ENCODE results near the gene TEX22. TPM values are rescaled to one million over a fixed set of nuclear protein-coding genes. Genes with fewer than 3 reads are reported as not detected.

Gene TEX22
- polyA plus RNA-seq, 1 experiment, result 0.17 TPM

DNA sequence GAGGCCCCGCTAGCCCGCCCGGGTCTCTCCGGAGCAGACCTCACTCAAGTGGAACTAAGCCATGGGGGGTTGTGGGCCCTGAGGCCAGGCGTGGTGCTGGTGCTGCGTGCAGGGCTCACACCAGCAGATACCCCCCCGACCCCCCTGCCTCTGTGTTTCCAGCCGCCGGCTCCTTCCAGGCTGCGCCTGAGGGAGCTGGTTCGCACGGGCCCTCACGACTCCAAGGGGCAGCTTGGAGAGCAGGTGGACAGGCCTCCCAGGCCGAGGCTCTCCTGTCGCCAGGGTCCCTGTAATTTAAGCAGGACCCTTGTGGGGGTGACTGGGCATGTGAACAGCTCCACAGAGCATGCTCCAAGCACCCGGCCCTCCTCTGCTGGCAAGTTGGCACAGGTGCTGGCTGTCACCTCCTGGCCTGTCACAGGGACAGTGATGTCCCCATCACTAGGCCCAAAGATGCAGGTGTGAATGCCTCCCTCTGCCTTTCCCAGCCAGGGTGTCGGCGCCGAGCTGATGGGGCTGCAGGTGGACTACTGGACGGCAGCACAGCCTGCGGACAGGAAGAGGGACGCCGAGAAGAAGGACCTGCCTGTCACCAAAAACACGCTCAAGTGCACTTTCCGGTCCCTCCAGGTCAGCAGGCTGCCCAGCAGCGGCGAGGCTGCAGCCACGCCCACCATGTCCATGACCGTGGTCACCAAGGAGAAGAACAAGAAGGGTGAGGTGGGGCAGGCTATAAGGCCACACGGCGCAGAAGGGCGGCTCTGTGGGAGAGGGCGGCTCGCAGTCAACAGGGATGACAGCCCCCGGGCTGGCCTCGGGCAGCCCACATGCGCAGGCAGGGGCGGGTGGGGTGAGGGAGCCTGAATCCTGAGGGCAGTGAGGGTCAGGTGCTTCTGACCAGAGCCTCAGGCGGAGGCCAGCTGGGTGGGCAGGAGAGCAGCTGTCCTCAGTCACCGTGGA lies 5.9 kb upstream of the TEX22 start:
- Histone ChIP-seq H3K27me3 (ENCODE audit: control insufficient read depth, insufficient read depth, low read length) (no peaks in the 10 kb centered on the region), H3K36me3 (ENCODE audit: control insufficient read depth, insufficient read depth, low read length) (peaks cover 7% of the 10 kb centered on the region; the same call in 1 of the 2 replicates), H3K4me3 (ENCODE audit: low read depth, low read length) (no peak overlapping the region)
- ChIA-PET CTCF (no interaction called here), POLR2A (no interaction called here)
- TF ChIP-seq, protein P1, sequence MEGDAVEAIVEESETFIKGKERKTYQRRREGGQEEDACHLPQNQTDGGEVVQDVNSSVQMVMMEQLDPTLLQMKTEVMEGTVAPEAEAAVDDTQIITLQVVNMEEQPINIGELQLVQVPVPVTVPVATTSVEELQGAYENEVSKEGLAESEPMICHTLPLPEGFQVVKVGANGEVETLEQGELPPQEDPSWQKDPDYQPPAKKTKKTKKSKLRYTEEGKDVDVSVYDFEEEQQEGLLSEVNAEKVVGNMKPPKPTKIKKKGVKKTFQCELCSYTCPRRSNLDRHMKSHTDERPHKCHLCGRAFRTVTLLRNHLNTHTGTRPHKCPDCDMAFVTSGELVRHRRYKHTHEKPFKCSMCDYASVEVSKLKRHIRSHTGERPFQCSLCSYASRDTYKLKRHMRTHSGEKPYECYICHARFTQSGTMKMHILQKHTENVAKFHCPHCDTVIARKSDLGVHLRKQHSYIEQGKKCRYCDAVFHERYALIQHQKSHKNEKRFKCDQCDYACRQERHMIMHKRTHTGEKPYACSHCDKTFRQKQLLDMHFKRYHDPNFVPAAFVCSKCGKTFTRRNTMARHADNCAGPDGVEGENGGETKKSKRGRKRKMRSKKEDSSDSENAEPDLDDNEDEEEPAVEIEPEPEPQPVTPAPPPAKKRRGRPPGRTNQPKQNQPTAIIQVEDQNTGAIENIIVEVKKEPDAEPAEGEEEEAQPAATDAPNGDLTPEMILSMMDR (IDR thresholded peaks at IDR 0.05; ENCODE audit: insufficient read depth, low read depth, low read length), result no peak
- DNase-seq (ENCODE audit: low read depth), result no peak

- Histone ChIP-seq H3K27me3 (ENCODE audit: control insufficient read depth, insufficient read depth, low read length) (no peaks in the 10 kb centered on the region), H3K36me3 (ENCODE audit: control insufficient read depth, insufficient read depth, low read length) (peaks cover 4% of the 10 kb centered on the region; the same call in 1 of the 2 replicates), H3K4me3 (ENCODE audit: low read depth, low read length) (no peak overlapping the region)
- POLR2A ChIA-PET, result no interaction called here
- CTCF ChIA-PET, result no interaction called here
- DNase-seq (ENCODE audit: low read depth), result no peak
- TF ChIP-seq, protein P1 (IDR thresholded peaks at IDR 0.05; ENCODE audit: insufficient read depth, low read depth, low read length), result no peak
Observed at GRCh38 chr14:105393151-105393550, 5.2 kb upstream of the TEX22 start.

- ChIA-PET CTCF (interaction anchor here (0.6 to 1.2 kb wide), 2 partner anchors 24 to 96 kb away, joined by 3 read pairs; no protein-coding TSS in a partner anchor), POLR2A (no interaction called here)
- H3K36me3 ChIP-seq (ENCODE audit: control insufficient read depth, insufficient read depth, low read length), result peaks cover 6% of the 10 kb centered on the region
Observed at GRCh38 chr14:105394714-105395537, 3.4 kb upstream of the TEX22 start.

DNA sequence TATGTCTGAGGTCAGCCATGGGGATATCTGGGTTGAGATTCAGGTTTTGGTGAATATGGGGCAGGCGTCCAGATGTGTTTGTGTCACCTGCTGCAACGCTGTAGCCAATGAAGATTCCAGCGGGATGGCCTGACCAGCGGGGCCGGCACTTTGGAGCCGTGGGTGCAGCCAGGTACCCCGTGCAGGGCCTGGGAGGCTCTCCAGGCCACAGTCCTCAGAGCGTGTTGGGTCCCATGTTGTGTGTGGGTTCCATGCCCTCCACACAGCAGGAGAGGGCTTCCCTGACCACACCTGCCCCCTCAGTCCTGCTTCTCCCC lies 2.8 kb upstream of the TEX22 start:
- TF ChIP-seq, protein P1 (IDR thresholded peaks at IDR 0.05; ENCODE audit: insufficient read depth, low read depth, low read length), result no peak
- CTCF ChIA-PET, result no interaction called here
- Histone ChIP-seq H3K36me3 (ENCODE audit: control insufficient read depth, insufficient read depth, low read length) (peaks cover 5% of the 10 kb centered on the region), H3K4me3 (ENCODE audit: low read depth, low read length) (no peak overlapping the region), H3K27me3 (ENCODE audit: control insufficient read depth, insufficient read depth, low read length) (no peaks in the 10 kb centered on the region)
- no peak for DNase-seq (ENCODE audit: low read depth)
- POLR2A ChIA-PET, result no interaction called here

More at GRCh38 chr14:105394714-105395537, 3.4 kb upstream of the TEX22 start:
- DNase-seq (ENCODE audit: low read depth), result no peak
- H3K4me3 ChIP-seq (ENCODE audit: low read depth, low read length), result no peak overlapping the region
- no peaks in the 10 kb centered on the region for H3K27me3 ChIP-seq (ENCODE audit: control insufficient read depth, insufficient read depth, low read length)
- TF ChIP-seq, protein P1 (IDR thresholded peaks at IDR 0.05; ENCODE audit: insufficient read depth, low read depth, low read length), result no peak

- Histone ChIP-seq H3K36me3 (ENCODE audit: control insufficient read depth, insufficient read depth, low read length) (peaks cover 5% of the 10 kb centered on the region), H3K4me3 (ENCODE audit: low read depth, low read length) (no peak overlapping the region), H3K27me3 (ENCODE audit: control insufficient read depth, insufficient read depth, low read length) (no peaks in the 10 kb centered on the region)
- no peak for DNase-seq (ENCODE audit: low read depth)
- ChIA-PET POLR2A (no interaction called here), CTCF (no interaction called here)
- TF ChIP-seq, protein P1 (IDR thresholded peaks at IDR 0.05; ENCODE audit: insufficient read depth, low read depth, low read length), result no peak
Observed at GRCh38 chr14:105397350-105397931, 897 bp upstream of the TEX22 start.
